Neural crest cell (in vitro differentiated cells): ENCODE data around the gene FETUB. TPM values are rescaled to one million over a fixed set of nuclear protein-coding genes. Genes with fewer than 3 reads are reported as not detected.
"Not testable (repeated sequence)": the region's sequence is repeated elsewhere in the genome, so short reads cannot be mapped to it uniquely, and the experiment has no call there.

Source experiments
- DNase-seq: peaks from one replicate; pipeline ENCODE4 v3.0.0; 2021; ENCODE audit warnings: low read depth, mixed read lengths, low spot score
- H3K27ac Mint-ChIP-seq: one replicate; pipeline ENCODE4 v1.8.0; 2021; ENCODE audit warnings: mild to moderate bottlenecking, mixed read lengths; ENCODE audit not compliant: unreplicated experiment
- H3K27me3 Mint-ChIP-seq: 2 replicates; pipeline ENCODE4 v1.8.0; 2021; ENCODE audit warnings: low read depth, mild to moderate bottlenecking, mixed read lengths
- H3K36me3 Mint-ChIP-seq: 2 replicates; pipeline ENCODE4 v1.8.0; 2021; ENCODE audit warnings: low read depth, mild to moderate bottlenecking, mixed read lengths
- H3K4me1 Mint-ChIP-seq: 2 replicates; pipeline ENCODE4 v1.8.0; 2021; ENCODE audit warnings: mixed read lengths
- H3K4me3 Mint-ChIP-seq: one replicate; pipeline ENCODE4 v1.8.0; 2021; ENCODE audit warnings: mild to moderate bottlenecking, mixed read lengths
- H3K9me3 Mint-ChIP-seq: 2 replicates; pipeline ENCODE4 v1.8.0; 2021; ENCODE audit warnings: mixed read lengths
- total RNA-seq: library from RNA; stranded (reverse); gene quantifications from 2 replicates; pipeline ENCODE4 v1.2.1, GENCODE V29; 2021
- TF ChIP-seq, protein P1 (sequence below): fragments of 200-600 bp; sonication (generic); conservative IDR thresholded peaks from 2 replicates; pipeline ENCODE4 v1.5.0; 2021; ENCODE audit warnings: antibody characterized with exemption, mild to moderate bottlenecking

Gene FETUB
- total RNA-seq, 1 donor from 2014 or later = not detected

DNA sequence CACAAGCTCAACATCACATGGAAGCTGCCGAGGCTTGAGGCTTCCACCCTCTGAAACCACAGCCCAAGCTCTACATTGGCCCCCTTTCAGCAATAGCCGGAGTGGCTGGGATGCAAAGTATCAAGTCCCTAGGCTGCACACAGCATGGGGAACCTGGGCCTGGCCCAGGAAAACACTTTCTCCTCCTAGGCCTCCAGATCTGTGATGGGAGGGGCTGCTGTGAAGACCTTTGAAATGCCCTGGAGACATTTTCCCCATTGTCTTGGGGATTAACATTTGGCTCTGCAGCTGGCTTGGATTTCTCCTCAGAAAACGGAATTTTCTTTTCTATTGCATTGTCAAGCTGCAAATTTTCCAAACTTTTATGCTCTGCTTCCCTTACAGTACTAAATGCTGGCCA lies 43.8 kb downstream of the FETUB start:
- no peak for DNase-seq
- no peak overlapping the region for H3K4me3 Mint-ChIP-seq
- no peak overlapping the region for H3K27ac Mint-ChIP-seq
- H3K27me3 Mint-ChIP-seq = peaks cover 14% of the 10 kb centered on the region
- no peaks in the 10 kb centered on the region for H3K4me1 Mint-ChIP-seq
- TF ChIP-seq, protein P1, sequence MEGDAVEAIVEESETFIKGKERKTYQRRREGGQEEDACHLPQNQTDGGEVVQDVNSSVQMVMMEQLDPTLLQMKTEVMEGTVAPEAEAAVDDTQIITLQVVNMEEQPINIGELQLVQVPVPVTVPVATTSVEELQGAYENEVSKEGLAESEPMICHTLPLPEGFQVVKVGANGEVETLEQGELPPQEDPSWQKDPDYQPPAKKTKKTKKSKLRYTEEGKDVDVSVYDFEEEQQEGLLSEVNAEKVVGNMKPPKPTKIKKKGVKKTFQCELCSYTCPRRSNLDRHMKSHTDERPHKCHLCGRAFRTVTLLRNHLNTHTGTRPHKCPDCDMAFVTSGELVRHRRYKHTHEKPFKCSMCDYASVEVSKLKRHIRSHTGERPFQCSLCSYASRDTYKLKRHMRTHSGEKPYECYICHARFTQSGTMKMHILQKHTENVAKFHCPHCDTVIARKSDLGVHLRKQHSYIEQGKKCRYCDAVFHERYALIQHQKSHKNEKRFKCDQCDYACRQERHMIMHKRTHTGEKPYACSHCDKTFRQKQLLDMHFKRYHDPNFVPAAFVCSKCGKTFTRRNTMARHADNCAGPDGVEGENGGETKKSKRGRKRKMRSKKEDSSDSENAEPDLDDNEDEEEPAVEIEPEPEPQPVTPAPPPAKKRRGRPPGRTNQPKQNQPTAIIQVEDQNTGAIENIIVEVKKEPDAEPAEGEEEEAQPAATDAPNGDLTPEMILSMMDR = no peak
- no peaks in the 10 kb centered on the region for H3K36me3 Mint-ChIP-seq
- peaks cover 4% of the 10 kb centered on the region for H3K9me3 Mint-ChIP-seq

DNA sequence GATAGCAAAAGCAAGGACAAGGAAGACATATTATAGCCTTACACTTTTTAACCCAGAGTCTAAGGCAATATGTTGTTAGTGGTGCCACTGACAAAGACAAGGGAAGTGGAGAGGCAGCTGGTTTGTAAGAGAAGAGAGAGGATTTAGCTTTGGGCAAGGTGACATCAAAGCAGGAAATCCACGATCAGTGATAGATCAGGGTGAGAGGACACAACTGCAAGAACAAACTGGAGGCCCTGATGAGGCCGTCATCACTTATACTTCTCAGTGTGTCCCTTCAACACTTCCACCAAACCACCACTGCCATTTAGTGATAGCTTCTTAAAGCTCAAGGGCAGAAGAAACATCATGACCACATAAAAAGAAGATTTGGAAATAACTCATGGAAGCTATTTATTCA lies 46.3 kb downstream of the FETUB start:
- not testable (repeated sequence) for H3K9me3 Mint-ChIP-seq, H3K36me3 Mint-ChIP-seq, H3K4me3 Mint-ChIP-seq

DNA sequence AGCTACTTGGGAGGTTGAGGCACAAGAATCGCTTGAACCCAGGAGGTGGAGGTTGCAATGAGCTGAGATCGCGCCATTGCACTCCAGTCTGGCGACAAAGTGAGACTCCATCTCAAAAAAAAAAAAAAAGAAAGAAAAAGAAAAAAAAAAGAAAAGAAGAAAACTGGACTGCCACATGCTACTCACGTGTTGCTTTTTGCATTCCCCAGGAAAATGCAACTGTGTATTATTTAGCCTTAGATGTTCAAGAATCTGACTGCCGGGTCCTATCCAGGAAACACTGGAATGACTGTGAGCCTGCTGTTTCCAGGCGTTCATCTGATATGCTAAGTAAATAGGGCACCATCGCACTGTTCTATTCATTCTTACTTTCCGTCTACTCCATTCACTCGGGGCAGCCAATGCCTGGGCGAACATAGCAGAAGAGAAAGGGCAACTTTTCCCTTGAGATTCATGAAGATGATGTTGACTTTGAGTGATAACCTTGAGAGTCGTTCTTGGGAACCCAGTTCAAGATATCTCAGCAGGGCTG lies 47.0 kb downstream of the FETUB start:
- Mint-ChIP-seq H3K27me3 (peaks cover 25% of the 10 kb centered on the region), H3K27ac (no peak overlapping the region), H3K9me3 (peaks cover 4% of the 10 kb centered on the region), H3K4me1 (no peaks in the 10 kb centered on the region), H3K4me3 (no peak overlapping the region), H3K36me3 (no peaks in the 10 kb centered on the region)
- TF ChIP-seq, protein P1 = no peak
- no peak for DNase-seq

More for the DNA sequence above, 46.3 kb downstream of the FETUB start:
- not testable (repeated sequence) for H3K4me1 Mint-ChIP-seq, DNase-seq, H3K27ac Mint-ChIP-seq
- peaks cover 20% of the 10 kb centered on the region for H3K27me3 Mint-ChIP-seq

DNA sequence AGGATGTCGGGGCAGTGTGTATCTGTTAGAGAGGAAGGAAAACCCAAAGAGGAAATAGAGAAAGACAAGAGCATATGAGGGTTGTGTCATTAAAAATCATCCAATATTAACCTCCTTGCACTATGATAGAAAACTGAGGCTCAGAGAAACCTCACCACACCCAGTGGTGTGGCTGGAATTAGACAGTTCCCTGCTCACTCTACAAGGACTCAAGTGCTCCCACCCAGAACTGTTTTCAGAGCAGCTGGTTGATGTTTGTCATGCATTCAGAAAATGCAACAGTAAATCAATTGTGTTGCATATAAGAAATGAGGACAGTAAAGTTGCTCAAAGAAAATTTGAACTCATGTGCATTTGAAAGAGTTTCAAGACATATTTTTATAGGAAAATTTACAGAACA lies 50.1 kb downstream of the FETUB start:
- not testable (repeated sequence) for DNase-seq, H3K9me3 Mint-ChIP-seq, H3K27ac Mint-ChIP-seq, H3K4me1 Mint-ChIP-seq, H3K36me3 Mint-ChIP-seq, H3K4me3 Mint-ChIP-seq
- H3K27me3 Mint-ChIP-seq = peaks cover 25% of the 10 kb centered on the region

DNA sequence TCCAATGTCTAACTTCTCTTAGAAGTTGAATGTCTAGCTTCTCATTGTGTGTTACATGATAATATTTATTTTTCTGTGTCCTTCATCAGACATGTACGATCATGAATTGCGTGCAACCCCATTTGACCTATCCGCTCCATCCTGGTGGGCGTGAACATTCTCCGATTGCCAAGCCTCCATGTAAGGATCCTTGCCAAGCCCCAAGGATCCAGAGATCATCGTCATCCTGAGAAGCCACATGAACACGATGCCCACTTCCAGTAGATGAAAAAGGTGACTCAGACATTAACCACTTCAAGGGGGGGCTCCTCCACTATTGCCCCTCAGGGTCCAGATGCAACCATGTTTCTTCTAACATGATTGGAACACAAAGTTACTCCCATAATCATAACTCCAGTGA lies 51.5 kb downstream of the FETUB start:
- Mint-ChIP-seq H3K27me3 (peaks cover 25% of the 10 kb centered on the region), H3K36me3 (no peaks in the 10 kb centered on the region), H3K27ac (no peak overlapping the region), H3K4me3 (no peak overlapping the region), H3K9me3 (no peaks in the 10 kb centered on the region), H3K4me1 (no peaks in the 10 kb centered on the region)
- no peak for DNase-seq
- TF ChIP-seq, protein P1 = no peak

DNA sequence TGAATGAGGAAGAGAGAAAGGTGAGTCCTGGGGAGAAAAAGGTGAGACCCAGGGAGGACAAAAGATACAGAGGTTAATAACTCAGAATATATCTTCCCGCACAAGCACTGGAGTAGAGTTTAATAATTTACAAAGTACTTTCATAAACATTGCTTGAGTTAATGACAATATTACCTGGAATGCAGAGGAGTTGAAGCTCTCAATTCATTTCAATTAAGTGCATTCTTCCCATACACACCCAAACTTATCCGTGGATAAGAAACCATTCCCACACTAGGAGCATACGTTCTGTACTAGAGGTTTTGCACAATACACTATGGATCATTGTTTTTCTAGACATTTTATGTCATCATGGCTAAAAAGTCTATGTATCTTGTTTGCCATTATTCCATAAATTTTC lies 53.6 kb downstream of the FETUB start:
- H3K9me3 Mint-ChIP-seq = no peaks in the 10 kb centered on the region
- no peaks in the 10 kb centered on the region for H3K4me1 Mint-ChIP-seq
- no peak overlapping the region for H3K4me3 Mint-ChIP-seq
- no peak for DNase-seq
- H3K27ac Mint-ChIP-seq = no peak overlapping the region
- peaks cover 18% of the 10 kb centered on the region for H3K27me3 Mint-ChIP-seq
- TF ChIP-seq, protein P1 = no peak
- no peaks in the 10 kb centered on the region for H3K36me3 Mint-ChIP-seq
